Transverse colon (tissue), 4 donors: Measurements from ENCODE around the gene PPFIBP2. TPM values are rescaled to one million over a fixed set of nuclear protein-coding genes. Genes with fewer than 3 reads are reported as not detected.

Experiments used
- DNase-seq: peaks from one replicate; pipeline ENCODE4 v3.0.0-alpha.2; 2019
- H3K27ac ChIP-seq, 4 donors: fragments of 200-600 bp; sonication (generic); 2 replicates each; pipeline ENCODE4 v1.5.1; 2016 to 2018; ENCODE audit warnings: inconsistent platforms in 4 of 4
- H3K27me3 ChIP-seq: fragments of 200-600 bp; sonication (generic); 2 replicates; pipeline ENCODE4 v1.5.1; 2017; ENCODE audit warnings: inconsistent platforms
- H3K36me3 ChIP-seq, 4 donors: fragments of 200-600 bp; sonication (generic); 2 replicates each; pipeline ENCODE4 v1.5.1; 2017 to 2019; ENCODE audit warnings: inconsistent platforms in 4 of 4
- H3K4me1 ChIP-seq, 4 donors: fragments of 200-600 bp; sonication (generic); 2 replicates each; pipeline ENCODE4 v1.5.1; 2017 to 2020; ENCODE audit warnings: inconsistent platforms in 4 of 4
- H3K4me3 ChIP-seq, 4 donors: fragments of 200-600 bp; sonication (generic); 1 replicate in 1 of 4; 2 replicates in 3 of 4; pipeline versions ENCODE4 v1.5.1 to v1.6.1; 2017 to 2019; ENCODE audit warnings: inconsistent platforms in 4 of 4
- H3K9me3 ChIP-seq, 2 donors: fragments of 200-600 bp; sonication (generic); 2 replicates each; pipeline ENCODE4 v1.5.1; 2017 to 2019; ENCODE audit warnings: inconsistent platforms in 2 of 2
- EP300 ChIP-seq: sonication (generic); formaldehyde crosslinking; IDR thresholded peaks from one replicate; pipeline ENCODE4 v1.6.1; 2017; ENCODE audit warnings: antibody characterized with exemption, low read depth
- POLR2A ChIP-seq: fragments of 450-650 bp; IDR thresholded peaks from one replicate; pipeline ENCODE4 v1.6.1; 2016; ENCODE audit warnings: antibody characterized with exemption, mild to moderate bottlenecking, moderate library complexity
- POLR2AphosphoS5 ChIP-seq, 3 donors: sonication (generic); formaldehyde crosslinking; IDR thresholded peaks; one replicate each; pipeline ENCODE4 v1.6.1; 2016; ENCODE audit warnings: antibody characterized with exemption in 3 of 3
- WGBS, 2 donors: methylation state at CpG; one replicate each; pipeline ENCODE4 v1.1.5; 2018; ENCODE audit warnings: low coverage in 1 of 2; 5-methylcytosine and 5-hydroxymethylcytosine counted together
- in situ Hi-C, 4 donors: fragments of 200-750 bp; cut with MboI; loops; one replicate each; pipeline versions ENCODE4 v1.15.0 to v1.15.1; 2017; ENCODE audit warnings: low sequenced_read_pairs in 3 of 4, low pct_ligation_motif_present in 1 of 4, low pct_unique_long_range_greater_than_20kb in 1 of 4
- intact Hi-C: fragments of 100-400 bp; cut with DNase I; formaldehyde crosslinking; loops from one replicate; pipeline ENCODE4 v1.15.1; 2023; ENCODE audit warnings: low total_unique reads
- total RNA-seq, 4 donors: library from RNA; depleted of rRNA; stranded (reverse); fragments of >200 nt; gene quantifications; one replicate each; pipeline ENCODE4 v1.1.0, GENCODE V29; 2016
- TF ChIP-seq, protein P1 (sequence below), 5 experiments: fragments of 200-600 bp in 3 of 5; fragments of 450-650 bp in 2 of 5; sonication (generic) in 3 of 5; IDR thresholded peaks; 1 replicate in 2 of 5; 2 replicates in 3 of 5; pipeline ENCODE4 v1.5.1; 2016 to 2017; ENCODE audit warnings: antibody characterized with exemption in 5 of 5, inconsistent platforms in 3 of 5, mild to moderate bottlenecking in 2 of 5, moderate library complexity in 1 of 5

Gene PPFIBP2
- total RNA-seq, 4 donors from 2014 or later: 36.0 to 257 (median 83.3) TPM

DNA sequence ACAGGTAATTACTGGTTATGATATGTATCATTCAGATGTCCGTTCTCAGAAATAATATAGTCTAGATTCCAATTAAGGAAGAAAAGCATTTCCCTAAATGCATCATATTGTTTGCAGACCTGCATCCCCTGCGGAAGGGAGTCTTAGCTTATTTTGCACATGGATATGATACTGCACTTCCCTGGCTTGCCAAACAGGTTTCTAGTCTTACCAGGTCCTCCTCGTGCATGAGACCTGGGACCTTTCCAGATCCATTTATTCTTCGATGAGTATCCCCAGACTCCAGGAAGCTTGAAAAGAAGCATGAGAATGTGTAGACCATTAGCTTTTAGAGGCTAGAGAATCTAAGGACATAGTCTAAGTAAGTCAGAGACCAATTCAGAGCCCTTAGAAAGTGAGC is 128.9 kb downstream of the PPFIBP2 start:
- H3K27ac ChIP-seq: no peak overlapping the region
- WGBS, 2 donors: 56 to 57% methylated on average over 1 to 4 of the region's 4 CpGs
- DNase-seq: no peak
- H3K9me3 ChIP-seq: no peaks in the 10 kb centered on the region
- peaks cover 0 to 30% (median 14%) of the 10 kb centered on the region in 4 donors for H3K36me3 ChIP-seq
- peaks cover 7 to 31% (median 21%) of the 10 kb centered on the region in 4 donors for H3K4me1 ChIP-seq
- no peak for TF ChIP-seq POLR2A
- TF ChIP-seq POLR2AphosphoS5 (IDR thresholded peaks at IDR 0.05): no peak
- TF ChIP-seq, protein P1, sequence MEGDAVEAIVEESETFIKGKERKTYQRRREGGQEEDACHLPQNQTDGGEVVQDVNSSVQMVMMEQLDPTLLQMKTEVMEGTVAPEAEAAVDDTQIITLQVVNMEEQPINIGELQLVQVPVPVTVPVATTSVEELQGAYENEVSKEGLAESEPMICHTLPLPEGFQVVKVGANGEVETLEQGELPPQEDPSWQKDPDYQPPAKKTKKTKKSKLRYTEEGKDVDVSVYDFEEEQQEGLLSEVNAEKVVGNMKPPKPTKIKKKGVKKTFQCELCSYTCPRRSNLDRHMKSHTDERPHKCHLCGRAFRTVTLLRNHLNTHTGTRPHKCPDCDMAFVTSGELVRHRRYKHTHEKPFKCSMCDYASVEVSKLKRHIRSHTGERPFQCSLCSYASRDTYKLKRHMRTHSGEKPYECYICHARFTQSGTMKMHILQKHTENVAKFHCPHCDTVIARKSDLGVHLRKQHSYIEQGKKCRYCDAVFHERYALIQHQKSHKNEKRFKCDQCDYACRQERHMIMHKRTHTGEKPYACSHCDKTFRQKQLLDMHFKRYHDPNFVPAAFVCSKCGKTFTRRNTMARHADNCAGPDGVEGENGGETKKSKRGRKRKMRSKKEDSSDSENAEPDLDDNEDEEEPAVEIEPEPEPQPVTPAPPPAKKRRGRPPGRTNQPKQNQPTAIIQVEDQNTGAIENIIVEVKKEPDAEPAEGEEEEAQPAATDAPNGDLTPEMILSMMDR (IDR thresholded peaks at IDR 0.05): no peak
- TF ChIP-seq EP300: no peak
- no peaks in the 10 kb centered on the region for H3K27me3 ChIP-seq
- in situ Hi-C loops (no loop called here), intact Hi-C loops (no loop called here)
- H3K4me3 ChIP-seq: no peak overlapping the region

DNA sequence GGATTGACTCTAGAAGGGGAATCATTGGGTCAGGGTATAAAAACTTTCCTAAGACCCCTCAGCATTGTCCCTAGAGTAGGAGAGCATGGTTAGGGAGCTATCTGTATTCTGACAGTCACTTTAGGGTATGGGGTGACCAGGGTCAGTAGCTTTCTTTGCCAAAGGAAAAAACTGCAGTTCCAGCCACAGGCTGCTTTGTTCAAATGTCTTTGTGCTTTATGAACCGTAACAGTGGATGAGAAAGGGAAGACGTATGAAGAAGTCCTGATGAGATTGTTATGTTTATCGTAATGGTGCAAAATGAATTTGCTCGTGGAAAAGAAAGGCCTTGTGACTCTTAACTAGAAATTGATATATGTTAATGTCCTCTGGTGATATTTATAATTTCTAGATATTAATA is 129.5 kb downstream of the PPFIBP2 start:
- intact Hi-C loops: no loop called here

DNA sequence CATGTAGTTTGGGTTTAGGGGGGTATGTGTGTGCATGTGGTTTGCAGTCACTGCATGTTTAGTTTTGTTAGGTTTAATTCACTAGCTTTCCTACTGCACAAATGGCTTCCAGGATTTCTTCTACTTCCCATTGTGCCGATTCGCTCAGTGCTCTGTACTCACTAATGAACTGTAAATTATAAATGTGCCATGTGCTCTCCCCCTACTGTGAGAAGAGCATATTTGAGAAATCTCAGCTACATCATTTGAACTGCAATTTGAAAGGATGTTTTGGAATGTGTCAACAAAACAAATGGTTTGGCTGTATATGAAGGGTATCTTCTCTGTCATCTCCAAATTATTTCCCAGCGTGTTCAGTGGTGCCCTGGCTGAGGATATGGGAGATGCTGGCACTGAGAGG is 131.4 kb downstream of the PPFIBP2 start:
- WGBS, 2 donors: 88 to 91% methylated on average over 3 of the region's 3 CpGs
- H3K9me3 ChIP-seq: no peaks in the 10 kb centered on the region
- in situ Hi-C loops: no loop called here

More for the DNA sequence above, 129.5 kb downstream of the PPFIBP2 start:
- TF ChIP-seq POLR2A (no peak), EP300 (no peak)
- Histone ChIP-seq H3K9me3 (no peaks in the 10 kb centered on the region), H3K4me1 (peaks cover 7 to 29% (median 18%) of the 10 kb centered on the region in 4 donors), H3K27me3 (no peaks in the 10 kb centered on the region), H3K36me3 (peaks cover 0 to 34% (median 14%) of the 10 kb centered on the region in 4 donors), H3K27ac (no peak overlapping the region), H3K4me3 (no peak overlapping the region)
- in situ Hi-C loops: no loop called here
- no peak for DNase-seq
- 81 to 95% methylated on average over 4 of the region's 4 CpGs for WGBS, 2 donors

DNA sequence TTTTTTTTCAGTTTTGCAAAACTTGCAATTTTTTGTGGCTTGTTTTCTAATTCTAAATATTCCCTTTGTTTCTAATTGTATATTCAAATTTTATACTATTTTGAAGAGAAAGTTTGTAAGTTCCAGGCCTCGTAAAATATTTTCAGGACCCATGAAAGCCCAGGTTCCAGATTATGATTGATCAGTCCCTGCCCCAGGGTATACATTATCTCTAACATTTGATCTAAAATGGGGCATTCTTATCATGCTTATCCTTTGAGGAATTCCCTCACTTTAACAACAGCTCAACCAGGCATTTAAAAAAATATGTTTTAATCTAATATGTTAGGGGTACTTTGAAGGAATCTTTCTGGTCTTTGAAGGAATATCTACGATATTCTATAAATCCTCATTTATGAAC is 133.1 kb downstream of the PPFIBP2 start:
- Histone ChIP-seq H3K27me3 (no peaks in the 10 kb centered on the region), H3K4me1 (peaks cover 0 to 7% (median 0%) of the 10 kb centered on the region in 4 donors), H3K27ac (no peak overlapping the region), H3K4me3 (no peak overlapping the region), H3K9me3 (no peaks in the 10 kb centered on the region), H3K36me3 (peaks cover 0 to 45% (median 19%) of the 10 kb centered on the region in 4 donors)
- TF ChIP-seq POLR2AphosphoS5 (IDR thresholded peaks at IDR 0.05) (no peak), POLR2A (no peak), EP300 (no peak)
- TF ChIP-seq, protein P1 (IDR thresholded peaks at IDR 0.05): no peak
- intact Hi-C loops: no loop called here
- in situ Hi-C loops: no loop called here
- DNase-seq: no peak
- 90 to 99% methylated on average over 2 of the region's 2 CpGs for WGBS, 2 donors

More for the DNA sequence above, 131.4 kb downstream of the PPFIBP2 start:
- DNase-seq: no peak
- Histone ChIP-seq H3K4me1 (peaks cover 0 to 11% (median 4%) of the 10 kb centered on the region in 4 donors), H3K4me3 (no peak overlapping the region), H3K27ac (no peak overlapping the region), H3K36me3 (peaks cover 0 to 52% (median 21%) of the 10 kb centered on the region in 4 donors), H3K27me3 (no peaks in the 10 kb centered on the region)
- no peak for TF ChIP-seq POLR2A
- intact Hi-C loops: no loop called here

DNA sequence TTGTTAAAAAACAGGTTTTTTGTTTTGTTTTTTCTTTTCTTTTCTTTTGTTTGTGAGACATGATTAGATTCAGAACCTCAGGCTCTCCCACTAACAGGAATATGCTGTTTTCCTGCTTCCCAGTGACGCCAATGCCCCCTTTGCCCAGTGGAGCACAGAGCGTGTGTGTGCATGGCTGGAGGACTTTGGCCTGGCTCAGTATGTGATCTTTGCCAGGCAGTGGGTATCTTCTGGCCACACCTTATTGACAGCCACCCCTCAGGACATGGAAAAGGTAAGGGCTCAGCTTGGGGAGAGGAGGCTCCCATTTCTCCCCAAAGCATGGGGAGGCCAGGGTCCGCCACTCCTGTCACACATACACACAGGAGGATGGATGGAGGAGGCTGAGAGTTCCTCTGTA is 134.5 kb downstream of the PPFIBP2 start:
- in situ Hi-C loops: no loop called here

More for the DNA sequence above, 134.5 kb downstream of the PPFIBP2 start:
- DNase-seq: no peak
- Histone ChIP-seq H3K4me1 (peaks cover 0 to 7% (median 0%) of the 10 kb centered on the region in 4 donors), H3K27me3 (no peaks in the 10 kb centered on the region), H3K9me3 (no peaks in the 10 kb centered on the region), H3K27ac (no peak overlapping the region), H3K36me3 (peaks cover 0 to 36% (median 12%) of the 10 kb centered on the region in 4 donors), H3K4me3 (no peak overlapping the region)
- TF ChIP-seq POLR2A (no peak), EP300 (no peak), POLR2AphosphoS5 (IDR thresholded peaks at IDR 0.05) (no peak)
- TF ChIP-seq, protein P1 (IDR thresholded peaks at IDR 0.05): no peak
- WGBS, 2 donors: 73 to 80% methylated on average over 2 to 3 of the region's 3 CpGs
- intact Hi-C loops: no loop called here
